ENCODE data around the gene KRT4.
"Not testable (repeated sequence)": the region's sequence is repeated elsewhere in the genome, so short reads cannot be mapped to it uniquely, and the experiment has no call there.

The KRT4 gene

DNA sequence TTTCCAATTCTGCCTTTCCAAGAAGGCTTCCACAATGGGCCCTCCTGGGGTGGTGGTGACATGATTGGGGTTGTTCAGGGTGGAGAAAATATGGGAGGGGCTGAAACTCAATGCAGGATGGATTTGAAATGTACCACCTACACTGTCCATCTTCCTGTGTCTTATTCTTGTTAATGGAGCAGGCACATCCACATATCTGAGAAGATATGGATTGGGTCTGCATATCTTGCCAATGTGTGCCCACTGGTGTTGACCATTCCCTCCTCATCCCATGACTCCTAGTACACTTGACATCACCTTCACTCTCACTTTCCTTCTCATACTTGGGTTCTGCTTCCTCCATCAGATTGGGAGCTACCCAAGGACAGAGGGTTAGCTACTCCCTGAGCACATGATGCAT is 44.0 kb downstream of the KRT4 start:
- ATAC-seq = no peak
- Mint-ChIP-seq H3K9me3 (no peaks in the 10 kb centered on the region), H3K27ac (no peak overlapping the region), H3K4me3 (no peak overlapping the region), H3K27me3 (peaks cover 42% of the 10 kb centered on the region), H3K36me3 (no peaks in the 10 kb centered on the region), H3K4me1 (no peaks in the 10 kb centered on the region)

DNA sequence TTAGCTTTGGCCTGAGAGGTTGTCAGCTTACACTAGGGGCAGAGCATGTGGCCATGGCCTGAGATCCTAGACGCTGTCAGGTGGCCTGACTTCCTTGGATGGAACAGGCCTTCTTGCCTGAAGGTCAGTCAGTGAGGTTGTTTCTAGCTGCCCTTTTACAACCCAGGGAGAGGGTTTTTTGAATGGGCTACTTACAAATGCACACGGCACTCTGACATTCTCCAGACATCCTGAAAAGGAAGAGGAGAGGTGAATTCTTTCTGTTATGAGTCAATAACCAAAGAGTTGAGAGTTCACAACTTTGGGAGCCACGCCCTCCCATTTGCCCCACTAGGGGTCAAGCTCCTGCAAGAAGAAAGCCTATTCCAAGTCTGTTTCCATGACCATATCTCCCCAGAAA is 44.6 kb downstream of the KRT4 start:
- Mint-ChIP-seq H3K4me1 (no peaks in the 10 kb centered on the region), H3K36me3 (no peaks in the 10 kb centered on the region), H3K27ac (no peak overlapping the region), H3K4me3 (no peak overlapping the region), H3K9me3 (no peaks in the 10 kb centered on the region), H3K27me3 (peaks cover 42% of the 10 kb centered on the region)
- no peak for ATAC-seq

- ATAC-seq = no peak
- H3K9me3 Mint-ChIP-seq = no peaks in the 10 kb centered on the region
- H3K36me3 Mint-ChIP-seq = no peaks in the 10 kb centered on the region
- peaks cover 42% of the 10 kb centered on the region for H3K27me3 Mint-ChIP-seq
- no peaks in the 10 kb centered on the region for H3K4me1 Mint-ChIP-seq
- no peak overlapping the region for H3K4me3 Mint-ChIP-seq
- H3K27ac Mint-ChIP-seq = no peak overlapping the region
Observed at GRCh38 chr12:52768479-52769200, 45.3 kb downstream of the KRT4 start.

GRCh38 chr12:52767427-52767826 is 46.5 kb downstream of the KRT4 start:
- no peak overlapping the region for H3K27ac Mint-ChIP-seq
- no peaks in the 10 kb centered on the region for H3K9me3 Mint-ChIP-seq
- no peak for ATAC-seq
- peaks cover 42% of the 10 kb centered on the region for H3K27me3 Mint-ChIP-seq
- no peaks in the 10 kb centered on the region for H3K4me1 Mint-ChIP-seq
- no peak overlapping the region for H3K4me3 Mint-ChIP-seq
- H3K36me3 Mint-ChIP-seq = no peaks in the 10 kb centered on the region

DNA sequence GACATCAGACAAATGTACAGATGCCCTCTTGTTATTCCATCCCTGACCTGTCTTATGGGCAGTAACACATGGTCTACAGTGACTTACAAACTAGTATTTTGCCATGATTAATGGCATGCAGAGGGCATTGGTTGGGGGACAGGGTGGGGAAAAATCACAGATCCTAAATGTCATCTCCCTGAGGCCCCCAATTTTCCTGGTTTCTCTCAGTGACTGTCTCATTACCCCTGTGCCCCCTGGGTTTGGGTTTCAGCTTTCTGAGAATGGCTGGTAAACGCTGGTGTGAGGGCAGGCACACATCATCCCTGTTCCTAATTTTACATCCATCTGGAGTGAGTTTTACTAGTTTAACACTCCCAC is 46.9 kb downstream of the KRT4 start:
- Mint-ChIP-seq H3K9me3 (no peaks in the 10 kb centered on the region), H3K27ac (no peak overlapping the region), H3K27me3 (peaks cover 42% of the 10 kb centered on the region), H3K4me1 (no peaks in the 10 kb centered on the region), H3K36me3 (no peaks in the 10 kb centered on the region), H3K4me3 (no peak overlapping the region)
- ATAC-seq = no peak

DNA sequence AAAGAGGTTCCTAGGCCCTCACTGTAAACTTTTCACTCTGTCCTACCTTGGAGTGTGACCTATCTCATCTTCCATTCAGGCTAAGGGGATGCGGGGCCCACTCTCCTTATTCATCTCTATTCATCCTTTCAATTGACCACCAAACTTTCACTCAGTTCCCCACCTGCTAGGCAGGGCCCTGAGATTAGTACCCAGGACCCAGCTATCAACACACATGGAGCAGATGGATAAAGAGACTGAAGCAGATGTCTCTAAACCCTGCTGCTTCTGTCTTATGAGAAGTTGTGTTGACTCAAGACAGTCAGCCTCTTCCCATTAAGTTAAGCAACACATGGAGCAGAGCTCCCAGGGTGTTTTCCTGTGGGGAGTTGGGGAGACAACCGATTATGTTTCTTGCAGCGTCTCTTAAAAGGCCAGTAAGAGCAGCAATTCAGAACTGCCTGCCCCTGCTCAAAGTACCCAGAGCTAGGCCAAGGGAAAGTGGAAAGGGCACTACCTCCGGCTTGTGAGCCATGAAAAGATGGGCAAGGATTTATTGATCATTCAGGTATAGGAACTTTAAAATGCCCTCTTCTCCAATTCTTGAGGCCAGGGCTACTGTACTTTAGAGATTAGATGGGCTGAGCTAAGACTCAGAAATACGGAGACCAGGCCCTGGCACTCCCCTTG is 47.4 kb downstream of the KRT4 start:
- no peaks in the 10 kb centered on the region for H3K36me3 Mint-ChIP-seq
- no peaks in the 10 kb centered on the region for H3K4me1 Mint-ChIP-seq
- ATAC-seq = no peak
- H3K9me3 Mint-ChIP-seq = no peaks in the 10 kb centered on the region
- H3K27ac Mint-ChIP-seq = no peak overlapping the region
- no peak overlapping the region for H3K4me3 Mint-ChIP-seq
- H3K27me3 Mint-ChIP-seq = peaks cover 42% of the 10 kb centered on the region

- no peaks in the 10 kb centered on the region for H3K36me3 Mint-ChIP-seq
- ATAC-seq = no peak
- no peak overlapping the region for H3K4me3 Mint-ChIP-seq
- H3K27me3 Mint-ChIP-seq = peaks cover 35% of the 10 kb centered on the region
- H3K9me3 Mint-ChIP-seq = peaks cover 1% of the 10 kb centered on the region
- H3K4me1 Mint-ChIP-seq = no peaks in the 10 kb centered on the region
- no peak overlapping the region for H3K27ac Mint-ChIP-seq
Observed at GRCh38 chr12:52765702-52766101, 48.2 kb downstream of the KRT4 start.

- no peak for ATAC-seq
- peaks cover 2% of the 10 kb centered on the region for H3K9me3 Mint-ChIP-seq
- H3K27ac Mint-ChIP-seq = no peak overlapping the region
- H3K4me1 Mint-ChIP-seq = no peaks in the 10 kb centered on the region
- peaks cover 30% of the 10 kb centered on the region for H3K27me3 Mint-ChIP-seq
- no peaks in the 10 kb centered on the region for H3K36me3 Mint-ChIP-seq
- H3K4me3 Mint-ChIP-seq = no peak overlapping the region
Observed at GRCh38 chr12:52763991-52764390, 49.9 kb downstream of the KRT4 start.

DNA sequence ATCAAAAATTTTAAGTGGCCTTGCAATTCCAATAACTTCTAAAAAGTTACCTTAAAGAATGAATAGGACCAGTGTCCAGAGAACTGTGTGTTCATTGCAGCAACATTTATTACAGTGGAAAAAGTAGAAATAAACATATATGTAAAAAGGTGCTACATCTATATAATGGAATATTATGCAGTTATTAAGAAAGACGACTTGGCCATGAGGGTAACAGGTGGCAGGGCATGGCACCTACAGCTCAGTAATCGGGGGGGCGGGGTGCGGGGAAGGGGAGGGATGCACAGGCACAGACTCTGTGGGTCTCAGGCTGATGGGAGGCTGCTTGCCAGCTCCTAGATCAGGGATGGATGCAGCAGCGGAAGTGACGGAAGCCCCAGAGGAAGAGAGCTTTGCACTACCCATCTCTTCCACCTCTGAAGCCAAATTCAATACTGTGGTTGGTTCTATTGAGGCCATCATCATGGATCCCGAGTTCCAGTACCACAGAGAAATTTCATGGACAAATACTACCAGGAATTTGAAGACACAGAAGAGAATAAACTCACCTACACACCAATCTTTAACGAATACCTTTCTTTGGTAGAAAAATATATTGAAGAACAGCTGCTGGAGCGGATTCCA is 50.8 kb downstream of the KRT4 start:
- Mint-ChIP-seq H3K36me3 (no peaks in the 10 kb centered on the region), H3K4me3 (no peak overlapping the region), H3K4me1 (no peaks in the 10 kb centered on the region), H3K27ac (no peak overlapping the region), H3K27me3 (peaks cover 24% of the 10 kb centered on the region), H3K9me3 (peaks cover 2% of the 10 kb centered on the region)
- ATAC-seq = no peak

DNA sequence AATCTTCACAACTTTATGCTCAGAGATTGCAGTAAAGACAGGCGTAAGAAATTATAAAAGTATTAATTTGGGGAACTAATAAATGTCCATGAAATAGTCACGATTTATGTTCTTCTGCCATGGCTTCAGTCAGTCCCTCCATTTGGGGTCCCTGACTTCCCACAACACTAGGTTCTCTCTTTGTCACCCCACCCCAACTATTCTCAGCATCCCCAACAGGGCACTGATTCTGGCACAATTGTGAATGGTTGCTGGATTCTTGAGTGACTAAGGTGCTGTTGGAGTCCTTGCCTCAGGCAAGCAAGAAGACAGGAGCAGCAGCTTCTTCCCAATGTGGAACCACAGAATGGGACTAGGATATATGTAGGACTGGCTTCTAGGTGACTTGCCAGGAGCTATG is 52.1 kb downstream of the KRT4 start:
- Mint-ChIP-seq H3K9me3 (peaks cover 2% of the 10 kb centered on the region), H3K4me1 (no peaks in the 10 kb centered on the region), H3K4me3 (no peak overlapping the region), H3K27ac (no peak overlapping the region), H3K36me3 (no peaks in the 10 kb centered on the region), H3K27me3 (peaks cover 14% of the 10 kb centered on the region)
- ATAC-seq = no peak

- H3K4me3 Mint-ChIP-seq, ATAC-seq, H3K27ac Mint-ChIP-seq, H3K36me3 Mint-ChIP-seq, H3K9me3 Mint-ChIP-seq, H3K27me3 Mint-ChIP-seq, H3K4me1 Mint-ChIP-seq: not testable (repeated sequence)
Observed at GRCh38 chr12:52761218-52761617, 52.7 kb downstream of the KRT4 start.

DNA sequence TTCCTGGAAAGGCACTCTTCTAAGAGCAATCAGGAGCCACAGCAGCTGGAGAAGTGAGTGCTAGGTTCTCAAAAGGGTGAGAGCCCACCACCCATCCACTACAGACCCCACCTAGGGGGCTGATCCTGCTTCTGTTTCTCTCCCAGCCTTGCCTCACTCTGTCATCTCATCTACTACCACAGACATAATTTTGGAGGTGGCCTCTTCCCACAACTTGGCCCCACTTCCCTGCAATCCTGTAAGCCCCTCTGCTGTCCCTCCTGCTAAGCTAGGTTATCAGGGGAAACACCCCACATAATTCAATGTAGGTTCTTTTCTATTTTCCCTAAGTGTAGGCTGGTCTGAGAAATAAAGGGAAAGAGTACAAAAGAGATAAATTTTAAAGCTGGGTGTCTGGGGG is 53.3 kb downstream of the KRT4 start:
- H3K27ac Mint-ChIP-seq = no peak overlapping the region
- H3K4me1 Mint-ChIP-seq = no peaks in the 10 kb centered on the region
- peaks cover 2% of the 10 kb centered on the region for H3K9me3 Mint-ChIP-seq
- ATAC-seq = no peak
- H3K4me3 Mint-ChIP-seq = no peak overlapping the region
- H3K27me3 Mint-ChIP-seq = peaks cover 3% of the 10 kb centered on the region
- H3K36me3 Mint-ChIP-seq = no peaks in the 10 kb centered on the region

- no peak for ATAC-seq
- Mint-ChIP-seq H3K4me1 (no peaks in the 10 kb centered on the region), H3K36me3 (no peaks in the 10 kb centered on the region)
Observed at GRCh38 chr12:52759695-52760094, 54.2 kb downstream of the KRT4 start.

GRCh38 chr12:52759218-52759617 is 54.7 kb downstream of the KRT4 start:
- peaks cover 11% of the 10 kb centered on the region for H3K27me3 Mint-ChIP-seq
- H3K27ac Mint-ChIP-seq = no peak overlapping the region
- H3K4me3 Mint-ChIP-seq = no peak overlapping the region
- H3K4me1 Mint-ChIP-seq = no peaks in the 10 kb centered on the region
- H3K9me3 Mint-ChIP-seq = peaks cover 2% of the 10 kb centered on the region
- ATAC-seq = no peak
- no peaks in the 10 kb centered on the region for H3K36me3 Mint-ChIP-seq

More at GRCh38 chr12:52759695-52760094, 54.2 kb downstream of the KRT4 start:
- no peak overlapping the region for H3K4me3 Mint-ChIP-seq
- H3K27me3 Mint-ChIP-seq = peaks cover 9% of the 10 kb centered on the region
- H3K27ac Mint-ChIP-seq = no peak overlapping the region
- peaks cover 2% of the 10 kb centered on the region for H3K9me3 Mint-ChIP-seq

DNA sequence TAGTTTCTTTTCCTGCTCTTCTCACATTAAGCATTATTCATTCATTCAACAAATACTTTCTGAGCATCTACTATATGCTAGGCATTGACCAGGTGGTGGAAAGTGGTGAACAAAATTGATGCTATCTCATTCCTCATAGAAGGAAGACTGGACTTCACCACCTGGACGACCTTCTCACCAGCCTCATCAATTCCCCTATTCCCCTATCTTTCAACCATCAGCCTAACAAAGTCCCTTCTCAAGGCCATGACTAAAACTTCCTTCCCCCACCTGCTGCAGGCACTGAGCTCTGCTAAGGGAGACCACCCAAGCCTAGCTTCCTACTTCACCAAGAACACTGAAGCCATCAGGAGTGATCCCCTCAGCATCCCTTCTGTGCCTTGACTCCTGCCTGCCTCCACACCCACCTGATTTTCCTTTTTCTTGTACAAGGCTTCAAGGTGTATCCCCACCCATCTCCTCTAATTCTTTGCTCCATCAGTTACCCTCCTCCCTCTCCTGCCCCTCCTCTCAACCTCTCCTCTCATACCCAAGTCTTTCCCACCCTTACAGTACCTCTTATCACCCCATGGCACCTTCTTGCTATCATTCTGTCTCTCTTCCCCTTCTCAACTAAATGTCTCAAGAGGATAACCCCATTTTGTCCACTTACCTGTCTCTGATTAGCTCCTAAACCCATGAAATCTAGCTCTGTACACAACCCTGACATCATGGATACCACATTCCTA is 56.3 kb downstream of the KRT4 start:
- Mint-ChIP-seq H3K4me1 (no peaks in the 10 kb centered on the region), H3K27ac (no peak overlapping the region), H3K27me3 (peaks cover 25% of the 10 kb centered on the region), H3K9me3 (peaks cover 2% of the 10 kb centered on the region), H3K4me3 (no peak overlapping the region), H3K36me3 (no peaks in the 10 kb centered on the region)
- ATAC-seq = no peak

All from stimulated activated memory B cell treated with anti-CD40 and anti-IgM and Interleukin-4, amounts not matched to agents 10 μg/mL and 1 μg/mL and 100 μg/mL, for 72 hours (primary cell).